Nephron (organoid): ENCODE results near the gene RPA1.

Experiments
- H3K27ac Mint-ChIP-seq, 3 experiments: 2 replicates each; pipeline ENCODE4 v1.8.0; 2020; ENCODE audit warnings: mixed read lengths in 3 of 3, mild to moderate bottlenecking in 2 of 3, moderate library complexity in 1 of 3
- H3K27me3 Mint-ChIP-seq: 2 replicates; pipeline ENCODE4 v1.8.0; 2021; ENCODE audit warnings: low read depth, mild to moderate bottlenecking, moderate library complexity, mixed read lengths
- H3K36me3 Mint-ChIP-seq: 2 replicates; pipeline ENCODE4 v1.8.0; 2020; ENCODE audit warnings: low read depth, mixed read lengths
- H3K4me1 Mint-ChIP-seq: 2 replicates; pipeline ENCODE4 v1.8.0; 2020; ENCODE audit warnings: mixed read lengths
- H3K4me3 Mint-ChIP-seq, 3 experiments: 2 replicates each; pipeline ENCODE4 v1.8.0; 2020; ENCODE audit warnings: mild to moderate bottlenecking in 3 of 3, mixed read lengths in 3 of 3, moderate library complexity in 2 of 3
- H3K9me3 Mint-ChIP-seq: 2 replicates; pipeline ENCODE4 v1.8.0; 2020; ENCODE audit warnings: mixed read lengths
- TF ChIP-seq, protein P1 (sequence below), 3 experiments: fragments of 200-600 bp; sonication (generic); IDR thresholded peaks; one replicate each; pipeline ENCODE4 v1.5.0; 2021; ENCODE audit warnings: antibody characterized with exemption in 3 of 3; ENCODE audit not compliant: unreplicated experiment in 3 of 3

Gene RPA1

DNA sequence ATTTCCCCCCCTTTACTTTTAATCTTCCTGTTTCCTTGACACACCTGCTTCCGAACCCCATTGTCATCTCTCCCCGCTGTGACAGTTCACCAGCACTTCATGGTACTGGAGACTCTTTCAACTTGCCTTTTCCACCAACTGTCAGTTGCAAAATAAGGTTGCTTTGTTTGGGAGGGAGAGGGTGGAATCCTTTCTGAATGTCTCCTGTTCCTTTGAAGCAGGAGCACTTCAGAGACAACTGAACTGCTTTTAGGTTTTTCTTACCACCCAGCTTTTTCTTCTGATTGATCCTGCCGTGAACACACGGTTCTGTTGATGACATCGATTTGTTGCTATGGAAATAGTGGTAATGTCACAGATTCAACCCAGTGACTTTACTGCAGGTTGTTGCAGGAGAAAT is 42.0 kb downstream of the RPA1 start:
- H3K27me3 Mint-ChIP-seq, result no peaks in the 10 kb centered on the region
- H3K36me3 Mint-ChIP-seq, result peaks cover 50% of the 10 kb centered on the region
- H3K4me3 Mint-ChIP-seq, result no peak overlapping the region
- H3K4me1 Mint-ChIP-seq, result no peaks in the 10 kb centered on the region
- no peaks in the 10 kb centered on the region for H3K9me3 Mint-ChIP-seq
- TF ChIP-seq, protein P1, sequence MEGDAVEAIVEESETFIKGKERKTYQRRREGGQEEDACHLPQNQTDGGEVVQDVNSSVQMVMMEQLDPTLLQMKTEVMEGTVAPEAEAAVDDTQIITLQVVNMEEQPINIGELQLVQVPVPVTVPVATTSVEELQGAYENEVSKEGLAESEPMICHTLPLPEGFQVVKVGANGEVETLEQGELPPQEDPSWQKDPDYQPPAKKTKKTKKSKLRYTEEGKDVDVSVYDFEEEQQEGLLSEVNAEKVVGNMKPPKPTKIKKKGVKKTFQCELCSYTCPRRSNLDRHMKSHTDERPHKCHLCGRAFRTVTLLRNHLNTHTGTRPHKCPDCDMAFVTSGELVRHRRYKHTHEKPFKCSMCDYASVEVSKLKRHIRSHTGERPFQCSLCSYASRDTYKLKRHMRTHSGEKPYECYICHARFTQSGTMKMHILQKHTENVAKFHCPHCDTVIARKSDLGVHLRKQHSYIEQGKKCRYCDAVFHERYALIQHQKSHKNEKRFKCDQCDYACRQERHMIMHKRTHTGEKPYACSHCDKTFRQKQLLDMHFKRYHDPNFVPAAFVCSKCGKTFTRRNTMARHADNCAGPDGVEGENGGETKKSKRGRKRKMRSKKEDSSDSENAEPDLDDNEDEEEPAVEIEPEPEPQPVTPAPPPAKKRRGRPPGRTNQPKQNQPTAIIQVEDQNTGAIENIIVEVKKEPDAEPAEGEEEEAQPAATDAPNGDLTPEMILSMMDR (IDR thresholded peaks at IDR 0.05; ENCODE audit: unreplicated experiment in 3 of 3), result no peak
- H3K27ac Mint-ChIP-seq, result no peak overlapping the region

DNA sequence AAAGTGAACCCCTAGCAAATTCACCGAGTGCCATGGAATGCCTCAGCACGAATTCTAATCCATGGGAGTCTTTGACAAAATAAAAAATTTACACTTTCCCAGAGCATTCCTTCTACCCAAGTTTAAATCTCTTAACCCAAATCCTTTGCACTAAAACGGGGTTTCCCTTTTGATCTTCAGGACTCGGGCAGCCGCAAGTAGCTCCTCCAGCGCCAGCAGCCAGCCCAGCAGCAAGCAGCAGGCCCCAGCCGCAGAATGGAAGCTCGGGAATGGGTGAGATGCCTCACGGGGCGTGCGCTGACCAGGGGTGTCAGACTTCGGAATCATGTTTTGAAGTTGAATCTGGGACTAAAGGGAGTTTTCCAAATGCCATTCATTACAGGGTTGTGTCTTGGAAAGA is 42.4 kb downstream of the RPA1 start:
- H3K9me3 Mint-ChIP-seq, result no peaks in the 10 kb centered on the region
- TF ChIP-seq, protein P1 (IDR thresholded peaks at IDR 0.05; ENCODE audit: unreplicated experiment in 3 of 3), result no peak
- no peak overlapping the region for H3K4me3 Mint-ChIP-seq
- no peak overlapping the region for H3K27ac Mint-ChIP-seq
- H3K36me3 Mint-ChIP-seq, result peaks cover 52% of the 10 kb centered on the region
- no peaks in the 10 kb centered on the region for H3K4me1 Mint-ChIP-seq
- H3K27me3 Mint-ChIP-seq, result no peaks in the 10 kb centered on the region

DNA sequence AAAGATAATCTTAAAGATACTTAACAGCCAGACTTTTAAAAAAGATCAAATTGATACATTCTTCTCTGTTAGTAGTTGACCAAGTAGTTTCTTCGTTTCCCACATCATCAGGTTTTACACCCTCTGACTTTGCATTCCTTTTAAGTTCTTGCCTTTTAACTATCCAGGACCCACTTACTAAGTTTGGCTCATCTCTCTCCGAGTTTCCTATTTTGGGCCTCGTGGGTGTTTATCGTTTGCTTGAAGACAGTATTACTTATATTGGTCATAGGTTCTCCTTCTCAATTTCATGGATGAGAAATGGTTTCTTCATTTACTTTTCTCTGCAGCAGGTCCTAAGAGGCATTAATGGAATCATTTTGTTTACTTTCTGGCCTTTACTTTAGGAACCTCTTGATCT is 43.2 kb downstream of the RPA1 start:
- Mint-ChIP-seq H3K4me3 (no peak overlapping the region), H3K27me3 (no peaks in the 10 kb centered on the region), H3K36me3 (peaks cover 55% of the 10 kb centered on the region), H3K27ac (no peak overlapping the region), H3K9me3 (no peaks in the 10 kb centered on the region), H3K4me1 (no peaks in the 10 kb centered on the region)
- TF ChIP-seq, protein P1 (IDR thresholded peaks at IDR 0.05; ENCODE audit: unreplicated experiment in 3 of 3), result no peak

DNA sequence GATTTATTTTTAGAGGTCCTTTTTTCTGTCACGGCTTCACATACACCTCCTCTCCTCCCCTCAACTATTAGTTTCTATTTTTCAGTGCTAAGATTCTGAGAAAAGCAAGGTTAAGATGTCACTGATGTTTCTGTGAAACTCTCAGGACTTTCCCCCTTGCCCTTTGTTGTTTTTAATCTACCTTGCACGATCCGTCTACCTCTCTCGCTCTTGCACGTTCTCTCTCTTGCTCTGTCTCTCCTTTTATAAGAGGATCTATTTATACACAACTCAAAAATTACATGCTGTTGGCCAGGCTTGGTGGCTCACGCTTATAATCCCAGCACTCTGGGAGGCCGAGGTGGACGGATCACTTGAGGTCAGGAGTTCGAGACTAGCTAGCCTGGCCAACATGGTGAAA is 43.6 kb downstream of the RPA1 start:
- H3K36me3 Mint-ChIP-seq, result peaks cover 54% of the 10 kb centered on the region
- TF ChIP-seq, protein P1 (IDR thresholded peaks at IDR 0.05; ENCODE audit: unreplicated experiment in 3 of 3), result no peak
- H3K9me3 Mint-ChIP-seq, result no peaks in the 10 kb centered on the region

DNA sequence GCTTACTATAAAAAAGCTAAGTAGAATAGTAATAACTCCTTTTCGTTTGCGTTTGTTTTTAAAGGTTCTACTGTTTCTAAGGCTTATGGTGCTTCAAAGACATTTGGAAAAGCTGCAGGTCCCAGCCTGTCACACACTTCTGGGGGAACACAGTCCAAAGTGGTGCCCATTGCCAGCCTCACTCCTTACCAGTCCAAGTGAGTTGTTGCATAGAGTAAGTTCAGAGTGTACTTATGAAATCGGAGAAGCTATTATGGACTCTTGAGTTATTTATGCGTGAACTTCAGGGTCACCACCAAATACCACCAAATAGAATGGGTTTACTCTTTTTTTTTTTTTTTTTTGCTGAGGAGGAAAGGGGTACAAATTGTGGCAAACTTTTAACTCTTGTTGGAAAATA is 45.8 kb downstream of the RPA1 start:
- Mint-ChIP-seq H3K4me3 (no peak overlapping the region), H3K27me3 (no peaks in the 10 kb centered on the region), H3K36me3 (peaks cover 70% of the 10 kb centered on the region), H3K9me3 (no peaks in the 10 kb centered on the region), H3K4me1 (no peaks in the 10 kb centered on the region), H3K27ac (no peak overlapping the region)
- TF ChIP-seq, protein P1 (IDR thresholded peaks at IDR 0.05; ENCODE audit: unreplicated experiment in 3 of 3), result no peak

More for the DNA sequence above, 43.6 kb downstream of the RPA1 start:
- H3K4me1 Mint-ChIP-seq, result no peaks in the 10 kb centered on the region
- H3K4me3 Mint-ChIP-seq, result no peak overlapping the region
- no peaks in the 10 kb centered on the region for H3K27me3 Mint-ChIP-seq
- no peak overlapping the region for H3K27ac Mint-ChIP-seq

DNA sequence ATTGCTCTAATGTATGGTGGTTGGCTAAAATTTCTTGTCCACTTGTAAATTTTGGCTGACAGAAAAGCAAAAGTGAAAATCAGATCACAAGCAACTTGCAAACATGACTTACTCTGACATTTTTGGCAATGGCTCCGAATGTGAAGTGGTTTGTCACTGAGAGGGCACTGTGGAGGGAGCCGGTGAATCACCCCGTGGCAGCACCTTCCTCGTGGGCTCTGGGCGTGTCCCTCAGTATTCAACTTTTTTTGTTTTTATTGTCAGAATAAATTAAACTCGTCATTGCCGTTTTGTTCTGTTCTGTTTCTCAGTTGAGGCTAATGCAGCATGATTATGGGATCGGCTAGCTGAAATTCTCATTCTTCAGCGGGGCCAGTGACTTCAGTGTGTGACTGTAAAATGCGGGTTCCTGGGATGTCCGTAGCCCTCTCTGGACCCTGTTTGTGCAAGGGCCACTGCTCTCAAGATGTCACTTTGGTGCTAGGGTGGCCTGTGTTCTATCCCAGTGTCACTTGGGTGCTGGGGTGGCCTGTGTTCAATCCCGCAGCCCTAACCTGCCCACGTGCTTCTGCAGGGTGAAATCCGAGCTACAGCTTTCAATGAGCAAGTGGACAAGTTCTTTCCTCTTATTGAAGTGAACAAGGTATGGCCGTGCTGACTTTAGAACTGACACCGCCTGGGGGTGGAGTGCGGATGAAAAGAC is 48.8 kb downstream of the RPA1 start:
- no peak overlapping the region for H3K27ac Mint-ChIP-seq
- H3K9me3 Mint-ChIP-seq, result no peaks in the 10 kb centered on the region
- peaks cover 75% of the 10 kb centered on the region for H3K36me3 Mint-ChIP-seq
- H3K27me3 Mint-ChIP-seq, result no peaks in the 10 kb centered on the region
- no peaks in the 10 kb centered on the region for H3K4me1 Mint-ChIP-seq
- TF ChIP-seq, protein P1 (IDR thresholded peaks at IDR 0.05; ENCODE audit: unreplicated experiment in 3 of 3), result no peak
- H3K4me3 Mint-ChIP-seq, result no peak overlapping the region
